HG03045 (cell line): ENCODE measurements around the gene TEX38.
"Not testable (repeated sequence)": the region's sequence is repeated elsewhere in the genome, so short reads cannot be mapped to it uniquely, and the experiment has no call there.

Source experiments
- ATAC-seq: cut with Tn5 transposase; IDR thresholded peaks from one replicate; pipeline ENCODE4 v1.9.1; 2021; ENCODE audit warnings: mild to moderate bottlenecking, moderate library complexity; ENCODE audit not compliant: unreplicated experiment

Gene TEX38

GRCh38 chr1:46671554-46671953 is at the start of gene TEX38:
Gene TEX38 (plus strand): TSS chr1:46671854. CDS start chr1:46671935, 81 bp downstream.
- ATAC-seq, result no peak

GRCh38 chr1:46621930-46622329 is 49.7 kb upstream of the TEX38 start:
- ATAC-seq, result no peak

DNA sequence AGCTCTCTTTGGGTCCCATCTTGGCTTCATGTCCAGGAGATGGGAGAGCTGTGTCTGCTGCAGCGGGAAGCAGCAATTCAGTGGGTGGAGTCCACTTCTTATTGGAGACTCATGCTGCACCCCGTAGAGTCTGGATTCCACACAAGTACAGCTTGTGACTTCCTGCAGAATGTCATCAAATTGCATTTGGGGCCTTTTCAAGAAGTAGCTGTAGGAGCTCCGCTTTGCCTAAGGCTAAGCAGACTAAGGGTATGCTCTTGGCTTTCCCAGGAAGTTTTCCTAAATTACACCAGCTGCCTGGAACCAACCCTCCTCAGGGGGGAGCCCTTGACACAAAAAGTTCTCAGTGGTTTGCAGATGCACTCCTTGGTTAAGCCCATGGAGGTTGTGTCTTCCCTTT is 49.3 kb upstream of the TEX38 start:
- no peak for ATAC-seq

DNA sequence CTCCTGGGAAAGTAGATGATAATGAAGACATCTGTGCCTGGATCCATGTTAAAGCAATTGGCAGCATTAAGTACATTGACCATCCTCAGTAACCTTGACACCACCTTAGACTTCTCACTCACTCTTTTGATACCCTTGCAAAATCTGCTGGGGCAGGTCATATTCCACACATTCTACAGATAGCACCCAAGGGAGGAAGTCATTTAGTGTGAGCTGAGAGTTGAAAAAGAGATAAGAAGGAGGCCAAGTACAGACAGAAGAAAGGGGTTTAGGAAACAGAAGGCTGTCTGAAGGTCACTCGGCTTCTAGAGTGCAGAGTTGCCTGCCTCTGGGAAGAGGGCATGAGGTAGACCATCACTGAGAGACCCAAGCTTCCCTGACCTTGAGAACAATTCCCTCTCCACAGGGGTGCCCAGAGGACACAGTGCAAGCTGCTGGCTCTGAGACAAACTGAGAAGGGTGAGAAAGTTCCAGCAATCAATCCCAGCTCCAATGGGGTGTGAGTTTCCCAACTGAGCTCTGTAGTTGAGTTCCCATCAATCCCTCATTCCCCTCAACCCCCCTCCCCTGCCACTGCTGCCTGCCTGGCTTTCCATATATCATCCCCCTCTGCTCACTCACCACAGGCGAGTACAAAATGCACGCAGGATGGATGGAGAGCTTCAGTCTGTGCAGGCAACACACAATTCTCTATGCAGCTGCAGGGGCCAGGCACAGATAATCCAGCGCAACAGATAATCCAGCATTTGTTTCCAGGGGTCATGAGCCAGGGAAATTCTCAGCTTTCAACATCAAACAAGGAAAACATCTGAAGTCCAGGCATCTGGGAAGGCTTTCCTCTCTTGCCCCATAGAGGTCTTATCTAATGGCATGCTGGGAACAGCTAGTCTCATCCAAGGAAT is 47.7 kb upstream of the TEX38 start:
- ATAC-seq, result no peak

DNA sequence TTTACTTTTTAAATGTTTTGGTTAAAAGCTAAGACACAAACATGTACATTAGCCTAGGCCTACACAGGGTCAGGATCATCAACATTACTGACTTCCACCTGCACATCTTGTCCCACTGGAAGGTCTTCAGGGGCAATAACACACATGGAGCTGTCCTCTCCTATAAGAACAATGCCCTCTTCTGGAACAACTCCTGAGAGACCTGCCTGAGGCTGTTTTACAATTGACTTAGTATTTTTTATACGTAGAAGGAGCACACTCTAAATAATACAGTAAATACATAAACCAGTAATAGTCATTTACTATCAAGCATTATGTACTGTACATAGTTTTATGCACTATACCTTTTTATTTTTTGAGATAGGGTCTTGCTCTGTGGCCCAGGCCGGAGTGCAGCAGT is 40.9 kb upstream of the TEX38 start:
- ATAC-seq, result no peak

GRCh38 chr1:46635205-46635604 is 36.4 kb upstream of the TEX38 start:
- ATAC-seq, result no peak

DNA sequence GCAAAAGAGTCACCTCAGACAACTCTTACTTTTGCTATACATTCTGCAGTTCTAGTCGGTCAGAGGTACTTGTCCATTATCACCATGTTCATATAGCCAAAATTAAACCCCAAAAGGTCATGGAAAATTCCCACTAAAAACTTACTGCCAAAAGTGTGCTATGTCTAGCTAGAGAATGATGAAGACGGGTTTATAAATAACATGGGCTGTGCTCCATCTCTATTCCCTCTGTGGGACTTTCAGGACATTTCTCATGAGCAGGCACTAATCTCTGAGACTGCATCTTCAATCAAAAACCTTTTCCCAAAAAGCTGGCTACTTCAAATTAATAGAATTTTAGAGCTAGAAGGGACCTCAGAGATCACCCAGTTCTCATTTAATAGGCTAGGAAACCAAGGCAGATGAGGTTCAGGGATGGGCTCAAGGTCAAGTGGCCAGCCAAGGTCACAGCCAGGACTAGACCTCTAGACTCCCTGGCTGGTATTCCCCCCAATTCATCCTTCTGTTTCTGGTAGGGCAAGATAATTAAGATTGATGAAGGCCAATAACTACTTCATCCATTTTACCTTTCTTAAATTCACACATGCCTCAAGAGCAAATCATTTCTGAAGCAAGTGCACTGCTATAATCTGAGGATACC is 34.1 kb upstream of the TEX38 start:
- no peak for ATAC-seq

GRCh38 chr1:46638921-46639320 is 32.7 kb upstream of the TEX38 start:
- no peak for ATAC-seq

DNA sequence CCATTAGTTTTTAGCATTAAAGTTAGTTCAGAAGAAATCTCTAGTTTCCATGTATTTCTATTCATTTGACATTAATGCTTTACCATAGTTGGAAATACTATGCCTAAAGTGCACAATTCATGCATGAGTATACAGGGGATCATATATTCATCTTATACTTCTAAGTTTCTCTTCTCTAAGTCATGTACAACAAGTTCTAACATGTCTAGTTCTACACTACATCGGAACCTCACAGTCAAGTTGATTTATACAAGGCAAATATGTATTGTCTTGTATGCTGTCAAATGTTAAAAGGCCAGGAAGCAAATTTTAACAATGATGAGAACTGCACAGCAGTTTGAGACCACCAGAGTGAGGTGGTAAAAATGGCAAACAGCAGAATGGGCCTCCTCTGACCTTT is 32.1 kb upstream of the TEX38 start:
- ATAC-seq, result no peak

- no peak for ATAC-seq
Observed at GRCh38 chr1:46642115-46642680, 29.5 kb upstream of the TEX38 start.

GRCh38 chr1:46643368-46643775 is 28.3 kb upstream of the TEX38 start:
- no peak for ATAC-seq

DNA sequence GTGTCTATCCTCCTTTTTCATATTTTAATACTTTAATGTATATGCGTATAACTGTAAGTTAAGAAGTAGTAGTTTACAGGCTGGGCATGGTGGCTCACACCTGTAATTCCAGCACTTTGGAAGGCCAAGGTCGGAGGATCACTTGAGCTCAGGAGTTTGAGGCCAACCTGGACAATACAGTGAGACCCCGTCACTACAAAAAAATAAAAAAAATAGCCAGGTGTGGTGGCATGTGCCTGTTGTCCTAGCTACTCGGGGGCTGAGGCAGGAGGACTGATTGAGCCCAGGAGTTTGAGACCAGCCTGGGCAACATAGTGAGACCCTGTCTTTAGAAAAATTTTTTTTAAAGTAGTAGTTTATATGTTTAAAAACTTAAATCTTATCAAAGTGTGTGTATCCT is 25.8 kb upstream of the TEX38 start:
- ATAC-seq, result no peak

- no peak for ATAC-seq
Observed at GRCh38 chr1:46646331-46646730, 25.3 kb upstream of the TEX38 start.

GRCh38 chr1:46646844-46647243 is 24.8 kb upstream of the TEX38 start:
- ATAC-seq, result no peak

DNA sequence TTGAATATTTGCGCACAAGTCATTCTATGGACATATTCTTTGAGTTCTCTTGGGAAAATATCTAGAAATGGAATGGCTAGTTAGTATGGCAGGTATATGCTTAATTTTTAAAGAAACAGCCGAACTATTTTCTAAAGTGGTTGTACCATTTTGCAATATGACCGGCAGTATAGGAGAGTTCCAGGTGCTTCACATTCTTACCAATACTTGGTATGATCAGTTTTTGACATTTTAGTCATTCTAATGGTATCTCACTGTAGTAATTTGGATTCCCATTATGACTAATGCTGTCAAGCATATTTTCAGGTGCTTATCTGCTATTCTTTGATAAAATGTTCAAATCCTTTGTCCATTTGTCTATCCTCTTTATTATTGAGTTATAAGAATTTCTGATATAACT is 24.0 kb upstream of the TEX38 start:
- ATAC-seq, result no peak

GRCh38 chr1:46649764-46650163 is 21.9 kb upstream of the TEX38 start:
- no peak for ATAC-seq

GRCh38 chr1:46650491-46650890 is 21.2 kb upstream of the TEX38 start:
- ATAC-seq, result no peak

GRCh38 chr1:46651152-46651551 is 20.5 kb upstream of the TEX38 start:
- not testable (repeated sequence) for ATAC-seq

DNA sequence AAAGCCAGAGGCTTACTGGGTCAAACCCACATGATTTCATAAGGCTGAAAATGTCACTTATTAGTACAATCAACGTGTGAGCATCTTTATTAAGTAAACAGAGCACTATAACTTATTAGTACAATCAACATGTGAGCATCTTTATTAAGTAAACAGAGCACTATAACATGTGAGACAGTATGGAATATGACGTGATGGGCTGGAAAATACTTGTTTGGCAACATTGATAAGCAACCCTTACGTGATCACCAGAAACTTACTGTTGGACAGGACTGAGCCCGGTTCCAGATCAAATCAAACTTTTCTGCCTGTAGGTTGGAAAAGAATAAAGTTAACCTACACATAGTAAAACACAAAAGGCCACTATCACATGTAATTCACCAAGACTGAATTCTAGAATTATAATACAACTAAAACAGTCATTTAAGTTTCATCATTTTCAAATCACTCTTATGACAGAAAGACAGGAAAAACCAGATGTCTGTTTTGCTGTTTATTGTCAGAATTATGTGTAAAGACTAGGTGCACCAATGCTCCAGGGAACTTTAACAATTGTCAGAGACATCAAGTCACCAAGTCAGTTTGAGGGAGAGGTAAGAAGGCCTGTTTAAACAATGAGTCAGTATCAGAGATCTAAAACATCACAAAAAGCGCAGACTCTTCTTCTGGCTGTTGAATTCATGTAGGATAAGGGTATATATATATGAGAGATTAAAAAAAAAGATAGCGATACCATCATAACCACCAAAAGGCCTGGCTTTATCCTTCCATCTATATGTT is 19.1 kb upstream of the TEX38 start:
- no peak for ATAC-seq

DNA sequence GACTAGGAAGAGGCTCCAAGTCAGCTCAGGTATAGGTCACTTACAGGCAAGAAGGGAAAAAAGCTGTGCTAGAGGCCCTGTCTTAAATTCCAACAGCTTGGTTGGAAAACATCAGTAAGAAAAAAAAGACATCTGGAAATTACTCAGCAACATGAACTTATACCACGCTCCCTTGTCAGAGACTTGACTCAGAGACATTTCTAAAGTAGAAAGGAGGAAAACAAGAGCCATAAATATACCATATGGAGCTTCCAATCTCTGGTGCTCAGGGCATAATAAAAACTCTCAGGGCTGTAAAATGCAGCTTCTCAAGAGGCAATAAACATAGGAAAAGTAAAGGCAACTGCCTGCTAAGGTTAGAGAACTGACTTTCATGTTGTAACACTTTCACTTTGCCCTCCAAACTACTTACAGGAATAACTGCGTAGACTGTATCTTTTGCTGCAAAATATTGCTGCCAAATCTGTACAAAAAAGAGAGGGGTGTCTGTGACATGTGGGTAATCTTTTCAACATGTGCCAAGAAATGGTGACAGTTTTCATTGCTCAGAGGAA is 18.2 kb upstream of the TEX38 start:
- no peak for ATAC-seq

DNA sequence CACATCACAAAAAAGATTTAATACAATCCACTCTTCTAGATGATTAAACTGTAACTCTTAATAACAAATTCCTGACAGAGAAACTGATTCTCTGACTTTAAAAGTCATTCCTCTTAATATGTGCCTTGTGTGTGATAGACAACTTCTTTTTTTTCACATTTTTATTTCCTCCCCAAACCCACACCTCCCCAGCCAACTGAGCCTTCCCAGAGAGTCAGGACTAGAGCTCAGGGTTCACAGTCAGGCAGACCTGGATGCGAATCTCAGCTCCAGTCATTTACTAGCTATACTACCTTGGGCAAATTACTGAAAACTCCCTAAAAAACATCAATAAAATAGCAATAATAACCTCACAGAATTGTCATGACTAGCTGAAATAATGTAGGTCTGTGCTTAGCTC is 17.6 kb upstream of the TEX38 start:
- no peak for ATAC-seq
